Mucosa of rectum (tissue), 2 donors: Measurements from ENCODE around the gene FAM184A.

Experiments
- H3K27ac ChIP-seq, 2 donors: one replicate each; pipeline ENCODE4 v1.7.0; 2013; ENCODE audit warnings: inconsistent platforms in 2 of 2, low read depth in 2 of 2, low read length in 2 of 2
- H3K27me3 ChIP-seq, 2 donors: one replicate each; pipeline ENCODE4 v1.7.0; 2013; ENCODE audit warnings: low read length in 2 of 2; ENCODE audit not compliant: control insufficient read depth in 2 of 2, insufficient read depth in 2 of 2
- H3K36me3 ChIP-seq, 2 donors: one replicate each; pipeline ENCODE4 v1.7.0; 2013; ENCODE audit warnings: low read length in 2 of 2; ENCODE audit not compliant: control insufficient read depth in 2 of 2, insufficient read depth in 2 of 2
- H3K4me1 ChIP-seq, 2 donors: one replicate each; pipeline ENCODE4 v1.7.0; 2013; ENCODE audit warnings: low read length in 2 of 2, mild to moderate bottlenecking in 1 of 2; ENCODE audit not compliant: control insufficient read depth in 2 of 2, insufficient read depth in 2 of 2
- H3K4me3 ChIP-seq, 2 donors: one replicate each; pipeline ENCODE4 v1.7.0; 2013; ENCODE audit warnings: low read length in 2 of 2
- H3K9ac ChIP-seq, 2 donors: one replicate each; pipeline ENCODE4 v1.7.0; 2013; ENCODE audit warnings: low read length in 2 of 2, low read depth in 1 of 2, mild to moderate bottlenecking in 1 of 2
- H3K9me3 ChIP-seq, 2 donors: one replicate each; pipeline ENCODE4 v1.7.0; 2013; ENCODE audit warnings: low read length in 2 of 2; ENCODE audit not compliant: control insufficient read depth in 2 of 2
- donor health status: healthy.
- donor health status: Normal muscosa, but diverticular disease.

The FAM184A gene, protein sequence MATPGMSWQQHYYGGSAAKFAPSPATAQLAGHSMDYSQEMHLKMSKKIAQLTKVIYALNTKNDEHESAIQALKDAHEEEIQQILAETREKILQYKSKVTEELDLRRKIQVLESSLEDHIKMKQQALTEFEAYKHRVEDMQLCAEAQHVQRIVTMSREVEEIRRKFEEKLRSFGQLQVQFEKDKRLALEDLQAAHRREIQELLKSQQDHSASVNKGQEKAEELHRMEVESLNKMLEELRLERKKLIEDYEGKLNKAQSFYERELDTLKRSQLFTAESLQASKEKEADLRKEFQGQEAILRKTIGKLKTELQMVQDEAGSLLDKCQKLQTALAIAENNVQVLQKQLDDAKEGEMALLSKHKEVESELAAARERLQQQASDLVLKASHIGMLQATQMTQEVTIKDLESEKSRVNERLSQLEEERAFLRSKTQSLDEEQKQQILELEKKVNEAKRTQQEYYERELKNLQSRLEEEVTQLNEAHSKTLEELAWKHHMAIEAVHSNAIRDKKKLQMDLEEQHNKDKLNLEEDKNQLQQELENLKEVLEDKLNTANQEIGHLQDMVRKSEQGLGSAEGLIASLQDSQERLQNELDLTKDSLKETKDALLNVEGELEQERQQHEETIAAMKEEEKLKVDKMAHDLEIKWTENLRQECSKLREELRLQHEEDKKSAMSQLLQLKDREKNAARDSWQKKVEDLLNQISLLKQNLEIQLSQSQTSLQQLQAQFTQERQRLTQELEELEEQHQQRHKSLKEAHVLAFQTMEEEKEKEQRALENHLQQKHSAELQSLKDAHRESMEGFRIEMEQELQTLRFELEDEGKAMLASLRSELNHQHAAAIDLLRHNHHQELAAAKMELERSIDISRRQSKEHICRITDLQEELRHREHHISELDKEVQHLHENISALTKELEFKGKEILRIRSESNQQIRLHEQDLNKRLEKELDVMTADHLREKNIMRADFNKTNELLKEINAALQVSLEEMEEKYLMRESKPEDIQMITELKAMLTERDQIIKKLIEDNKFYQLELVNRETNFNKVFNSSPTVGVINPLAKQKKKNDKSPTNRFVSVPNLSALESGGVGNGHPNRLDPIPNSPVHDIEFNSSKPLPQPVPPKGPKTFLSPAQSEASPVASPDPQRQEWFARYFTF

GRCh38 chr6:119078376-119079282 is at the start of gene FAM184A:
Gene FAM184A (minus strand): TSS chr6:119078664. CDS start chr6:119078299, 365 bp downstream.
- H3K27me3 ChIP-seq: peaks cover 4 to 9% of the 10 kb centered on the region in 2 donors
- H3K9ac ChIP-seq: peak within 1 kb of the TSS; percentile 36 to 52
- H3K36me3 ChIP-seq: no peaks in the 10 kb centered on the region
- peak within 1 kb of the TSS in 1 of 2 donors; percentile 20 for H3K27ac ChIP-seq
- peak within 1 kb of the TSS; percentile 60 to 83 for H3K4me3 ChIP-seq
- no peaks in the 10 kb centered on the region for H3K9me3 ChIP-seq
- H3K4me1 ChIP-seq: peaks cover 3 to 5% of the 10 kb centered on the region in 2 donors

DNA sequence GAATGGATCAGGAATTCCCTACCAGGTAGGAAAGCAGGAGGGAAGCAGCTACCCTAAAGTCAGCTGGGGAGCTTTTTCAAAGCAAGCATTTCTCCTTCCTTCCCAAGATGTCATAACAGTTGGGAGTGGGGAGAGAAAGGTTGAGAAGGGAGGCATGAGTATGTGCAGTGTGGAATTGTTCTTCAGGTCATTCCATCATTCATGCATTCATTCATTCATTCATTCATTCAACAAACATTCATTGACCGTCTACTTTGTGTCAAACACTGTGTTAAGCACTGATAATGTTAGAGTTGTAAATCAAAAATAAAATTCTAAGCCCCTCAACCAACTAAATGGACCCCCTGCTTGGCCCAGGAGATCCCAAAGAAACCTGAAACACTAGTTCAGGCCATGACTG is 49.2 kb upstream of the FAM184A start:
- H3K4me1 ChIP-seq: peaks cover 4 to 9% of the 10 kb centered on the region in 2 donors
- no peaks in the 10 kb centered on the region for H3K9me3 ChIP-seq
- no peaks in the 10 kb centered on the region for H3K36me3 ChIP-seq
- no peak overlapping the region for H3K4me3 ChIP-seq
- no peaks in the 10 kb centered on the region for H3K27me3 ChIP-seq
- H3K9ac ChIP-seq: no peak overlapping the region
- H3K27ac ChIP-seq: no peak overlapping the region

GRCh38 chr6:119126826-119127225 is 48.4 kb upstream of the FAM184A start:
- Histone ChIP-seq H3K4me1 (peaks cover 4 to 9% of the 10 kb centered on the region in 2 donors), H3K9me3 (no peaks in the 10 kb centered on the region), H3K27ac (no peak overlapping the region), H3K4me3 (no peak overlapping the region), H3K27me3 (no peaks in the 10 kb centered on the region), H3K36me3 (no peaks in the 10 kb centered on the region), H3K9ac (no peak overlapping the region)

DNA sequence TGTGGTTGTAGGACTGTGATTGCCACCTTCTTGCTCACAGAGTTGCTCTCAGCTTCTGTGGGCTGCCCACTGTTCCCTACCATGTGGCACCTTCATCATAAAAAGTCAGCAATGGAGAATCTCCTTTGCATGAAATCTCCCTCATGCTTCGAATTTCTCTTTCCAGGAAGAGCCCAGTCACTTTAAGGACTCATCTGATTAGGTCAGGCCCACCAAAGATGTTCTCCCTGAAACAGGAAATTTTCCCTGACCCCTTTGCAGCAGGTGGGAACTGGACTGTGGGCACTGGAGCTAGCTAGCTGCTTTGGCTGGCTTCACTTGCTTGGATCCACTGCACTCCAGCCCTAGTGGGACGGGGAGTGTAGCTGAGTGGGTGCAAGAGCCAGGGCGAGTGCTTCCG is 47.7 kb upstream of the FAM184A start:
- H3K9ac ChIP-seq: no peak overlapping the region
- peaks cover 4 to 9% of the 10 kb centered on the region in 2 donors for H3K4me1 ChIP-seq
- no peaks in the 10 kb centered on the region for H3K27me3 ChIP-seq
- H3K36me3 ChIP-seq: no peaks in the 10 kb centered on the region
- no peaks in the 10 kb centered on the region for H3K9me3 ChIP-seq
- no peak overlapping the region for H3K4me3 ChIP-seq
- H3K27ac ChIP-seq: no peak overlapping the region

- Histone ChIP-seq H3K36me3 (no peaks in the 10 kb centered on the region), H3K4me3 (no peak overlapping the region), H3K27ac (no peak overlapping the region), H3K9ac (no peak overlapping the region), H3K9me3 (no peaks in the 10 kb centered on the region), H3K4me1 (peaks cover 4 to 9% of the 10 kb centered on the region in 2 donors), H3K27me3 (no peaks in the 10 kb centered on the region)
Measured at GRCh38 chr6:119125576-119125975, 47.1 kb upstream of the FAM184A start.

DNA sequence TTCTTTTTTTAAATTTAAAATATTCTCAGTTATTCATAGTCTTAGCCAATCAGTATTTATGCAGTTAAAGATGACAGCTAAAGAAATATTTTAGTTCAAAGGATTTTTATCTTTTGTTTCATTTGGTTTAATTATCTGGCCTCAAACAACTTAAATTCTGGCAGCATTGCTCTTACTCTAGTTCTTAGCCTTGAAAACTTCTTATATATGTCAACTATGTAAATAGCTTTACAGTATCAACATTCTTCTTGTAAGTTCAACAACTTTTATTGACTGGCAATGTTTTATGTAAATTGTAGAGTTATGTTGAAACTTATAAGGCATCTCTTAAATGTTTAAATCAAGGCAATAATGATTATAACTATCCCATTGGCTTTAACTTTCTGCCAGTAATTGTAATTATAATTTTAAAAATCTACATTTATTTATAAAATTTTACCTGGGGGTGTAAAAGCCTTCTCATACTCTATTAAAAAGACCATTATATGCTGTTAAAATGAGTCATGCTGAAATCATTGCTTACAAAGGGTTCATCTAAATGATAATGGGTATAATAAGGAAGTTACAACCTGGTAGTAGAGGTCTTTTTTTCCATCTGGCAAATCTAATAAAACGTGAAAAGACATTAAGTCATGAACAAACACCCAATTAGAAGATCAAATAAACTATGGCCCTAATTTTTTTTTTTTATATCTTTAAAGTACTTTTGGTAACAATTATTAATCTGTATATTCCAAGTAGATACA is 45.8 kb upstream of the FAM184A start:
- H3K27me3 ChIP-seq: no peaks in the 10 kb centered on the region

DNA sequence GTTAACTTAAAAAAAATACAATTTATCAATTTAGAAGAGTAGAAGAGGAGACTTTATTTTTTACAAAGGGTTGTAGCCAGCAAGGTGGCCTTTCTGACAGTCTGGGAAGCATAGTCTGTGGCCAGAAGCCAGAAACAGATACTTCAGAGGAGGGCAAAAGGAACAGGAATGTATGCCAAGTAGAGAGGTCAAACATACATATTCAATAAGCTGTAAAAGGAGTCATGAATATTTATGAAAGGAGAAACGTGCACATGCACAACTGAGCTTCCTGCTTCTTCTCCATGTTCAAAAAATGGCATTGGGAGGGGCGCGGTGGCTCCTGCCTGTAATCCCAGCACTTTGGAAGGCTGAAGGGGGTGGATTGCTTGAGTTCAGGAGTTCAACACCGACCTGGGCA is 43.9 kb upstream of the FAM184A start:
- Histone ChIP-seq H3K36me3 (no peaks in the 10 kb centered on the region), H3K27me3 (no peaks in the 10 kb centered on the region), H3K4me3 (no peak overlapping the region), H3K27ac (no peak overlapping the region), H3K9ac (no peak overlapping the region), H3K4me1 (no peaks in the 10 kb centered on the region), H3K9me3 (no peaks in the 10 kb centered on the region)

More for the DNA sequence above, 45.8 kb upstream of the FAM184A start:
- no peaks in the 10 kb centered on the region for H3K4me1 ChIP-seq
- no peak overlapping the region for H3K4me3 ChIP-seq
- H3K27ac ChIP-seq: no peak overlapping the region
- no peak overlapping the region for H3K9ac ChIP-seq
- no peaks in the 10 kb centered on the region for H3K36me3 ChIP-seq
- no peaks in the 10 kb centered on the region for H3K9me3 ChIP-seq

DNA sequence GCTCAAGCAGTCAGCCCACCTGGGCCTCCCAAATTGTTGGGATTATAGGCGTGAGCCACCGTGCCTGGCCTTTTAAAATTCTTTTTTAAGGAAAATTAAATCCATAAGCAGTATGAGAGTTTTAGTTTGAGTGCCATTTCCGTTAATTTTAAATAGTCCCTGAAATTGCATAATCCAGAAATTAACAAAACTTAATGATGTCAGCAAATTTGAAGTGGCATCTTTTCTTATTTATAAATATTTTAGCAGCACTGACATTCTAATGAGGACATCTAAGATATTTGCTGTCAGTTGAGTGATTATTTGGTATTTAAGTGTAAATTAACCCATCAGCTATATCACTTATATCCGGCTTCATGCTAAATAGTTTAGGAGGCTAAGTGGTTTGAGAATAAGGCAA is 42.9 kb upstream of the FAM184A start:
- Histone ChIP-seq H3K9me3 (no peaks in the 10 kb centered on the region), H3K4me3 (no peak overlapping the region), H3K9ac (no peak overlapping the region), H3K4me1 (no peaks in the 10 kb centered on the region), H3K27me3 (no peaks in the 10 kb centered on the region), H3K36me3 (no peaks in the 10 kb centered on the region), H3K27ac (no peak overlapping the region)

DNA sequence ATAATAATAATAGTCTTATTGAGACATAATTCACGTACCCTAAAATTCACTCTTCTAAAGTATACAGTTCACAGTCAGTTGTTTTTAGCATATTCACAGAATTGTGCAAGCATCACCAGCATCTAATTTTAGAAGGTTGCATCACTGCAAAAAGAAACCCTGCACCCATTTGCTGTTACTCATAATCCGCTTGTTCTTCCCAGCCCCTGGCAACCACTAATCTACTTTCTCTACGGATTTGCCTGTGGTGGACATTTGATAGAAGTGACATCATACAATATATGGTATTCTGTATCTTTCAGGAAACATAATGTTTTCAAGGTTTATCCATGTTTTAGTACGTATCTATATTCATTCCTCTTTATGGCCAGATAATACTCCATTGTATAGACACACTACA is 41.5 kb upstream of the FAM184A start:
- Histone ChIP-seq H3K4me1 (no peaks in the 10 kb centered on the region), H3K27me3 (no peaks in the 10 kb centered on the region), H3K27ac (no peak overlapping the region), H3K36me3 (no peaks in the 10 kb centered on the region), H3K9ac (no peak overlapping the region), H3K4me3 (no peak overlapping the region), H3K9me3 (no peaks in the 10 kb centered on the region)
